ENCODE results near the gene WNT4. TPM values are rescaled to one million over a fixed set of nuclear protein-coding genes. Genes with fewer than 3 reads are reported as not detected.

WNT4 gene
- total RNA-seq, result under 1 TPM in 1 of 2 donors, not detected in 1; 0.44 TPM
- polyA plus RNA-seq (2013, experiment 1 of 2), result 9.7 TPM
- polyA plus RNA-seq (2013, experiment 2 of 2), result 8.9 TPM
- long read RNA-seq, experiment 1, result 0 reads
- long read RNA-seq, experiment 2, partial matches to known transcripts, result 0 of 1 reads
- long read RNA-seq, experiment 2, other reads (novel, unspliced or antisense), result 0 of 1 reads
- long read RNA-seq, experiment 3, result 0 reads
- long read RNA-seq, experiment 4, result 0 reads

DNA sequence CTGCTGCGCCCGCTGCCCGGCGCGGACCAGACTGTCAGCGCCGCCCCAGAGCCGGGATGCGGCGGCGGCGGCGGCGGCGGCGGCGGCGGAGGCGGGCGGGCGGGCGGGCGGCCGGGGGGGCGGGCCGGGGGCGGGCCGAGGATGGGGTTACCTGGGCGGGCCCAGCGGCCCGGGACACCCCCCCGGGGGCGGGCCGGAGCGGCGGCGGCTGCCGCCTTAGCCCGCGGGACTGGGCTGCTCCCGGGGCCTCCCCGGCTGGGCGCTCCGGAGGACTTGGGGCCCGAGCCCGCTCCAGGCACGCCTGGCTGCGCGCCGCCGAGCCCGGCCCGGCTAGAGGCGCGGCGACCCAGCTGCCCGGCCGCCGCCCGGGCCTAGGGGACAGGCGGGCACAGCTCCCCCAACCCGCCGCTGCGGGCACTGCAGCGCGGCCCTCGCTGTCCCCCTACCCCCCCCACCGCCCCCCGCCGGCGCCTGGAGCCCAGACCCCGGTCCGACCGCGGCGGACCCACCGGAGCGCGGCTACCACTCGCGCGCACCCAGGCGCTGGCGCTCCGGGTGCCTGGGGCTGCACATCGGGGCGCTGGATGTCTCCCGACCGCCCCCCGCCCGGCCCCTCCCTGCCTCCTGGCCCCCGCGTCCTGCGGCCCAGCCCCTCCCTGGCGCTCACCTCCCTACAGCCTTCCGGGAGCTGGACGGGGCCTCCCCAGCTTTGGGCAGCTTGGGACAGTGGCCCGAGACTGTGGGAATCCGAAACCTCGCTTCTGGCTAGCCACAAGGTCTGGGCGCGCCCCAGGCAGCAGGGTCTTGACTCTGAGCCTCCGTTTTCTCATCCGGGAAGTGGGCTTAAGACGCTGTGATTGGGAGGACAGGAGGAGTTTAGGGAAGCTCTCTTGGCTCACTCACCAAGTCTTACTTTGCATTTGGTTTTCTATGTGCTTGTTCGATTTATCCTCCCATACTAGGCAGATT, at the start of gene WNT4:
Gene WNT4 (minus strand): TSS at position 33 of the 969 bp plus-strand sequence. CDS start 175 bp downstream, outside the sequence.
- Histone ChIP-seq H3K4me1 (ENCODE audit: control insufficient read depth, insufficient read depth, low read length) (peaks cover 11% of the 10 kb centered on the region), H3K9me3 (ENCODE audit: control insufficient read depth, low read length) (no peaks in the 10 kb centered on the region), H3K27ac (ENCODE audit: low read depth, low read length) (no peak within 1 kb of the TSS), H3K27me3 (ENCODE audit: control insufficient read depth, insufficient read depth, low read length, poor library complexity, severe bottlenecking) (peaks cover 32% of the 10 kb centered on the region), H3K4me3 (ENCODE audit: low read length) (peak within 1 kb of the TSS; percentile 68), H3K36me3 (ENCODE audit: control insufficient read depth, insufficient read depth, low read length) (no peaks in the 10 kb centered on the region), H3K9ac (ENCODE audit: extremely low read depth, low read length, poor library complexity, severe bottlenecking) (no peak within 1 kb of the TSS)
- Mint-ChIP-seq H3K9me3 (no peaks in the 10 kb centered on the region), H3K4me3 (peak within 1 kb of the TSS; percentile 57), H3K27ac (no peak within 1 kb of the TSS), H3K27me3 (ENCODE audit: insufficient read depth) (peaks cover 38% of the 10 kb centered on the region), H3K36me3 (ENCODE audit: low read depth) (no peaks in the 10 kb centered on the region), H3K4me1 (peaks cover 10% of the 10 kb centered on the region)
- WGBS, 2 experiments (ENCODE audit: insufficient coverage in 1 of 2, insufficient read length in 1 of 2), result 4 to 16% methylated on average over 13 to 100 of the region's 106 CpGs
- peak; percentile 82 for DNase-seq
- TF ChIP-seq, protein P1, sequence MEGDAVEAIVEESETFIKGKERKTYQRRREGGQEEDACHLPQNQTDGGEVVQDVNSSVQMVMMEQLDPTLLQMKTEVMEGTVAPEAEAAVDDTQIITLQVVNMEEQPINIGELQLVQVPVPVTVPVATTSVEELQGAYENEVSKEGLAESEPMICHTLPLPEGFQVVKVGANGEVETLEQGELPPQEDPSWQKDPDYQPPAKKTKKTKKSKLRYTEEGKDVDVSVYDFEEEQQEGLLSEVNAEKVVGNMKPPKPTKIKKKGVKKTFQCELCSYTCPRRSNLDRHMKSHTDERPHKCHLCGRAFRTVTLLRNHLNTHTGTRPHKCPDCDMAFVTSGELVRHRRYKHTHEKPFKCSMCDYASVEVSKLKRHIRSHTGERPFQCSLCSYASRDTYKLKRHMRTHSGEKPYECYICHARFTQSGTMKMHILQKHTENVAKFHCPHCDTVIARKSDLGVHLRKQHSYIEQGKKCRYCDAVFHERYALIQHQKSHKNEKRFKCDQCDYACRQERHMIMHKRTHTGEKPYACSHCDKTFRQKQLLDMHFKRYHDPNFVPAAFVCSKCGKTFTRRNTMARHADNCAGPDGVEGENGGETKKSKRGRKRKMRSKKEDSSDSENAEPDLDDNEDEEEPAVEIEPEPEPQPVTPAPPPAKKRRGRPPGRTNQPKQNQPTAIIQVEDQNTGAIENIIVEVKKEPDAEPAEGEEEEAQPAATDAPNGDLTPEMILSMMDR (conservative IDR thresholded peaks at IDR 0.05), result peak; percentile 69

DNA sequence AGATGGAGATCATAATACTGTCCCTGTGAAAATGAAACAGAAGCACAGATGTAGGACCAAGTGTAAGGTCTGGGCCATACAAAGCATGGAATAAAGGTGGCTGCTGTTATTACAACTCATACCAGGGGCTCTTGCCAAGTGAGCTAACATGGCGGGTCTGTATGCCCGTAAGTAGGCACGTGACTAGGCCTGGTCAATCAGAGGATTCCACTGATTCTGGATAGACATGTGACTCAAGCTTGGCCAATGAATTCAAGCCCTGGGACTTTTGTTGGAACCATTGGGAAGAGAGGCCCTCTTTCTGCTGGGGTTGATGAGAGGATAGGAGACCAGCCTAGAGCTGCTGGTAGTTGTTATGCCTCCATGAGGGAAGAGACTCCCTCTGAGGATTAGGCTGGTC, 47.8 kb upstream of the WNT4 start:
- Mint-ChIP-seq H3K4me3 (no peak overlapping the region), H3K27ac (no peak overlapping the region), H3K27me3 (ENCODE audit: insufficient read depth) (no peaks in the 10 kb centered on the region), H3K9me3 (no peaks in the 10 kb centered on the region), H3K4me1 (peaks cover 6% of the 10 kb centered on the region), H3K36me3 (ENCODE audit: low read depth) (no peaks in the 10 kb centered on the region)
- Histone ChIP-seq H3K9ac (ENCODE audit: extremely low read depth, low read length, poor library complexity, severe bottlenecking) (no peak overlapping the region), H3K9me3 (ENCODE audit: control insufficient read depth, low read length) (no peaks in the 10 kb centered on the region), H3K27me3 (ENCODE audit: control insufficient read depth, insufficient read depth, low read length, poor library complexity, severe bottlenecking) (no peaks in the 10 kb centered on the region), H3K27ac (ENCODE audit: low read depth, low read length) (no peak overlapping the region), H3K4me3 (ENCODE audit: low read length) (no peak overlapping the region), H3K36me3 (ENCODE audit: control insufficient read depth, insufficient read depth, low read length) (no peaks in the 10 kb centered on the region), H3K4me1 (ENCODE audit: control insufficient read depth, insufficient read depth, low read length) (no peaks in the 10 kb centered on the region)
- TF ChIP-seq, protein P1 (conservative IDR thresholded peaks at IDR 0.05), result no peak
- no peak for DNase-seq
- WGBS, 2 experiments (ENCODE audit: insufficient coverage in 1 of 2, insufficient read length in 1 of 2), result 88 to 100% methylated on average over 2 to 3 of the region's 3 CpGs

DNA sequence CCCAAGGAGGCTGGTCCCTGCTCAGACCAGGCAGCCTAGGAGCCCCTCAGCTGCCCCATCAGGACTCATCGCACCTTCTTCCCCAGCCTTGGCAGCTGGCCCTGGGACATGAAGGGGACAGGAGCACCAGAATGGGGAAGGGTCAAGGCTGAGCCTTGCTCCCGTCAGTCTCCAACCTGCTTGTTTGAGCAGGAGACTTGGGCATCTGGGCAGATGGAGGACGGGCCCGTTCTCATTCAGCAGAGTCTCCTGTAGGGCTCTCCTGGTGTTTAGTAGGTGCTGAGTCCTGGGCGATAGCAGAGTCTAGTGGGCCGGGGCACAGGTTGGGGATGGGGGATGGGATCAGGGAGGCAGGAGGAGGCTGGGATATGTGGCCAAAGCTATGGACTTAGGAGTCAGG, 47.4 kb upstream of the WNT4 start:
- H3K9me3 Mint-ChIP-seq, result no peaks in the 10 kb centered on the region
- WGBS, 2 experiments (ENCODE audit: insufficient coverage in 1 of 2, insufficient read length in 1 of 2), result 94 to 95% methylated on average over 3 to 6 of the region's 6 CpGs
- H3K27me3 Mint-ChIP-seq (ENCODE audit: insufficient read depth), result no peaks in the 10 kb centered on the region
- no peaks in the 10 kb centered on the region for H3K27me3 ChIP-seq (ENCODE audit: control insufficient read depth, insufficient read depth, low read length, poor library complexity, severe bottlenecking)
- H3K27ac Mint-ChIP-seq, result no peak overlapping the region
- no peaks in the 10 kb centered on the region for H3K4me1 ChIP-seq (ENCODE audit: control insufficient read depth, insufficient read depth, low read length)
- no peak overlapping the region for H3K27ac ChIP-seq (ENCODE audit: low read depth, low read length)
- no peak overlapping the region for H3K9ac ChIP-seq (ENCODE audit: extremely low read depth, low read length, poor library complexity, severe bottlenecking)
- TF ChIP-seq, protein P1 (conservative IDR thresholded peaks at IDR 0.05), result no peak
- H3K36me3 Mint-ChIP-seq (ENCODE audit: low read depth), result no peaks in the 10 kb centered on the region
- no peaks in the 10 kb centered on the region for H3K9me3 ChIP-seq (ENCODE audit: control insufficient read depth, low read length)
- H3K4me3 Mint-ChIP-seq, result no peak overlapping the region
- H3K4me1 Mint-ChIP-seq, result peaks cover 6% of the 10 kb centered on the region
- H3K36me3 ChIP-seq (ENCODE audit: control insufficient read depth, insufficient read depth, low read length), result no peaks in the 10 kb centered on the region
- DNase-seq, result no peak
- H3K4me3 ChIP-seq (ENCODE audit: low read length), result no peak overlapping the region
